Measurements from ENCODE around the gene NLRP3.
"Not testable (repeated sequence)": the region's sequence is repeated elsewhere in the genome, so short reads cannot be mapped to it uniquely, and the experiment has no call there.

The NLRP3 gene

DNA sequence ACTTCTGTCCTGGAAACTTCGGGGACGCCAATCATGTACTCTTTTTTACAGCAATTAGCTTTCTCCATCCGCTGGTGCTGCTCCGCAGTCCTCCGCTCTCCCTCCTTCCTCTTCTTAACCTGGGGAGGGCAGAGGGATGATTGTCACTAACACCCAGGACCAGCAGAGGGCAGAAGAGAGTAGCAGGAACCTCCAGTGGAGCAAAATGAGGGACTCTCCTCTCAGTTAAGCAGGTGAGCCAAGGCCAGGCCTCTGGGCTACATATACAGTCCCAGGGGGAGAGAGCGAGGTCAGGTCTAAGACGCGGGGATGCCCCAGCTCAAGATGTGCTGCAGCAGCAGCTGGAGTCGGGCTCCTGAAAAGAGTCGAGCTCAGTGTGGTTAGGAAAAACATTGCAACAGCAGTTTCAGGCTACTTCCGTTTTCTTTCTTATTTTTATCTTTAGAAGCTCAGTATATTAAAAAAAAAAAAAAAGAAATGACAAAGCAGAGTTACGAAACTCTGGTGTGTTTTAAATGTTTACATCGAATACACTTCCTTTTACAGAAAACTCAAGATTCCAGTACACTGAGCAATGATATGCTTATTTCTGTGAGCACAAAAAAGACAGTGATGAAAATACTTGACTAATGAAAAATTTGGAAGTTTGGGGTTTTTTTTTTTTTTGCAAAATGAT is 25.7 kb upstream of the NLRP3 start:
- DNase-seq (ENCODE audit: low read depth in 2 of 2) = peak; percentile 60 to 85

DNA sequence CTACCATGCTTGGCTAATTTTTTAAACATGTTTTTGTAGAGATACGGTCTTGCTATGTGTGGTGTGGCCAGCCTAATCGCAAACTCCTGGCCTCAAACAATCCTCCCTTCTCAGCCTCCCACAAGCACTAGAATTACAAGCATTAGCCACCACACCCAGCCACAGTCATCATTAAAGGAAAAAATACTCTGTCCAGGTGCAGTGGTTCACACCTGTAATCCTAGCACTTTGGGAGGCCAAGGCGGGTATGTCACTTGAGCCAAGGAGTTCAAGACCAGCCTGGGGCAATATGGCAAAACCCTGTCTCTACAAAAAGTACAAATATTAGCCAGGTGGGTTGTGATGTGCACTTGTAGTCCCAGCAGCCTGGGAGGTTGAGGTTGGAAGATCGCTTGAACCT is 25.0 kb upstream of the NLRP3 start:
- DNase-seq (ENCODE audit: low read depth in 2 of 2) = no peak

DNA sequence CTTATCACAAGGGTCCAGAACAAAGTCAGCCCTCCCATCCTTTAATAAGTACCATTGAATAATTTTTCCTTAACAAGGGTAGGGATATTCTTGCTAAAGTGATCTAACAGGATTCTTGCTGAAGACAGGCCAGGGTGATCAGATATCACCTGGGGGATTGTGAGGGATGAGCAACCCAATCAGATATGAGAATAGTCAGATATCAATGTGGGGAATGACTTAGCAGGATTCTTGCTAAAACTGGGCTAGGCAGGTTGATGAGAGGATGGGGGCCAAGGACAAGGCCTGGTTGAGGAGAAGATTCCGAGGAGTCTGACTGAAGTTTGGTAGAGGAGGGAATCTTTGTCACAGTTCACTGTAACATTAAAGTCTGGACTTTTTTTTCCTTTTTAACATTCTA is 23.9 kb upstream of the NLRP3 start:
- DNase-seq (ENCODE audit: low read depth in 2 of 2) = no peak

DNA sequence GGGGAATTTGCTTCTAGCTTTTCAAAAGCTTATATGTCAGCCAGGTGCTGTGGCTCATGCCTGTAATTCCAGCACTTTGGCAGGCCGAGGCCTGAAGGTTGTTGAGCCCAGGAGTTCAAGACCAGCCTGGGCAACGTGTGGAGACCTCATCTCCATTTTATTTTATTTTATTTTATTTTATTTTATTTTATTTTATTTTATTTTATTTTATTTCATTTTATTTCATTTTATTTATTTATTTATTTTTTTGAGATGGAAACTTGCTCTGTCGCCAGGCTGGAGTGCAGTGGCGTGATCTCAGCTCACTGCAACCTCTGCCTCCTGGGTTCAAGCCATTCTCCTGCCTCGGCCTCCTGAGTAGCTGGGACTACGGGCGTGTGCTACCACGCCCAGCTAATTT is 20.9 kb upstream of the NLRP3 start:
- DNase-seq (ENCODE audit: low read depth in 2 of 2) = not testable (repeated sequence)

DNA sequence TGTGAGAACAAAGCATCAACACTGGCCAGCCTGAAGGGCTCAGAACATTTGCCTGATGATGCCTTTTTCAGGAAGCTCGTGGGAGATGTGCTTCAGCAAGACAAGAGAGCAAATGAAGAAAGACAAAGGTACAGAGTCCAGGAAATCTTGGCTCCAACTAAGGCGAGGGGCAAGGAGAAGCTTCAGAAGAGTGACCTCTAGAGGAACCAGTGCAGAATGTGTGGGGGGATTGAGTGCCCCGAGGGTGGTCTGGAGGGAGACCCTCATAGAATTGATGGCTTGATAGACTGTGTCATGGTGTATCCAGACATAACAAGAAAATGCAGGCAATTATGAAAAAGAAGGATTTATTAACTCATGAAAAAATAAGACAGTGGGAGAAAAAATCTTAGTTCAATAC is 15.3 kb upstream of the NLRP3 start:
- DNase-seq (ENCODE audit: low read depth in 2 of 2) = no peak

DNA sequence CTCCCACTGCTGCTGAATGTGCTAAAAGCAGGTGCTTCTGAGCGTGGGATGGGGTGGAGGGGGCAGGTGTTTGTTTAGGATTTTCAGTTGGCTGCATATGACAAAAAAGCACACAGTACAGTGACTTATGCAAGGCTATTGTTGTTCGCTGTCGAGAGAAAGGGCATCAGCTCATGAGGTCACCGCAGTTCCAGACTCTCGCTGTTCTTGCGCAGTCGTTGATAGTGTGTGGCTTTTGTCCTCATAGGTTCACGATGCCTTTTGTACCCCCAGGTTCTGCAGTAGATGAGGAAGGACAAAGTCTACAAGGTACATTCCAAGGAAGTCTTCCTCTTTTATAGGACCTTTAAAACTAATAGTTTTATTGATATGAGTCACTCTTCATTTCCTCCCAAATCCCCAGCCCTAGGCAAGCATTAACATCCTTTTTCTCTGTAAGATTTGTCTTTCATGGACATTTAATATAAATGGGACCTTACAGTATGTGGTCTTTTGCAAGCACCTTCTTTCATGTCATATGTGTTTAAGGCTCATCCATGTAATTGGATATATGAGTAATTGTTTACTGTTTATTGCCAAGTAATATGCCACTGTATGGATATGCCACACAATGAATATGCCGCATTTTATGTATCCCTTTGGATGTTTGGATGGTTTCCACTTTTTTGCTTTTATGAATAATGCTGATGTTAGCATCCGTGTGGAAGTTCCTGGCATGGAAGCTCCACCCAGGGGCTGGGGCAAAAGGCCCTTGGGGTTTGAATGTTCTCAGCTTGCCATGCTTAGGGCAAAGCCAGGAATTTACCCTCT is 14.5 kb upstream of the NLRP3 start:
- no peak for DNase-seq (ENCODE audit: low read depth in 2 of 2)

- no peak for DNase-seq (ENCODE audit: low read depth in 2 of 2)
Observed at GRCh38 chr1:247402120-247402675, 13.8 kb upstream of the NLRP3 start.

DNA sequence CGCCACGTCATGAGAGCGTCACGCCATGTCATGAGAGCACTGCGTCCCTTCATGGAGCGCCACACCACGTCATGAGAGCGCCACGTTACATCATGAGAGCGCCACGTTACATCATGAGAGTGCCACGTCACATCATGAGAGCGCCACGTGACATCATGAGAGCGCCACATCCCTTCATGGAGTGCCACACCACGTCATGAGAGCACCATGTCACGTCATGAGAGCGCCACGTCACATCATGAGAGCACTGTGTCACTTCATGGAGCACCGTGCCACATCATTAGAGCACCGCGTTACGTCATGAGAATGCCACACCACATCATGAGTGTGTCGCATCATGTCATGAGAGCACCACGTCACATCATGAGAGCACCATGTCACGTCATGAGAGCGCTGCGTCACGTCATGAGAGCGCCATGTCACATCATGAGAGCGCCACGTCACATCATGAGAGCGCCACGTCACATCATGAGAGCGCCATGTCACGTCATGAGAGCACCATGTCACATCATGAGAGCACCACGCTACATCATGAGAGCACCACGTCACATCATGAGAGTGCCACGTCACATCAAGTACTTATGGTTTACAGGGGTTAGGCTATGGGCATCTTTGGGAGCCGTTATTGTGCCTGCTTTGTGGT is 9.8 kb upstream of the NLRP3 start:
- DNase-seq (ENCODE audit: low read depth in 2 of 2) = no peak

- peak in 1 of 2 donors; percentile 39 for DNase-seq (ENCODE audit: low read depth in 2 of 2)
Observed at GRCh38 chr1:247407180-247407616, 8.8 kb upstream of the NLRP3 start.

DNA sequence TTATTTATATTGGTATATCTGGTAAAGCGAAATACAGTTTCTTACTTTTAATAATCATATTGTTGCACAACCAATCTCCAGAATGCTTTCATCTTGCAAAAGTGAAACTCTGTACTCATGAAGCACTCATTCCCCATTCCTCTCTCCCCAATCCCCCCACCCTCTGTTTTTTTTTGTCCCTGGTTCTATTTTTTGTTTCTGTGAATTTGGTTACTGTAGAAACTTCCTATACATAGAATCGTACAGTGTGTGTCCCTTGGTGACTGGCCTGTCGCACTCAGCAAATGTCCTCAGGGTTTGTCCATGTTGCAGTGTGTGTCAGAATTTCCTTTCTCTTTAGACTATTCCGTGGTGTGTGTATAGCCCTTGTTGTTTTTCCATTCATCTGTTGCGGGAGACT is 7.9 kb upstream of the NLRP3 start:
- no peak for DNase-seq (ENCODE audit: low read depth in 2 of 2)

GRCh38 chr1:247409869-247410544 is 6.0 kb upstream of the NLRP3 start:
- DNase-seq (ENCODE audit: low read depth in 2 of 2) = peak in 1 of 2 donors; percentile 36

DNA sequence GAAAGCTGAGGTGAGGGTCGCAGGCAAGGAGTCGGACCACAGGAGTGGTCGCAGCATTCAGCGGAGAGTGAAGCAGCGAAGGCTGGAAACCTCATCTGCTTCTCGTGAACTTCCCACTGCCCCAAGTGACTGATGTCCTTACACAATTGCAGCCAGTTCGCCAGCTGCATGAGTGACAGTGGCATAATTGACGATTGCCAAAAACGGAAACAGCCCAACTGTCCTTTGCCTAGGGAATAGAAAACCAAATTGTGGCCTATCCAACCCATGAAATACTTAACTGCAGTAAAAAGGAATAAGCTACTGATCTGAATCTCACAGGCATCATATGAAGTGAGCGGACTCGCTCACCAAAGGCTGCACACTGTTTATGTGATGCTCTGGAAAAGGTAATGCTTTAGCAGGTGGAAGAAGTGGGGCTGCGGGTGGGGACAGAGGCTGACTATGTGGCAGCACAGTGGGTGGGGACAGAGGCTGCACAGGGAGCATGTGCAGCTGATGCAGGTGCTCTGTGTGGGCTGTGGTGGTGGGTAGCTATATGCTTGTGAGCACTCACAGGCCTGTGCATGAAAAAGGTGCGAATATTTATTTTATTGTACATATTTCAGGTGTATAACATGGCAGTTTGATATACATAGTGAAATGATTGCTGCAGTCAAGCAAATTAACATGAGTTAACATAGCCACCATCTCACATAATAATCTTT is 4.2 kb upstream of the NLRP3 start:
- no peak for DNase-seq (ENCODE audit: low read depth in 2 of 2)

DNA sequence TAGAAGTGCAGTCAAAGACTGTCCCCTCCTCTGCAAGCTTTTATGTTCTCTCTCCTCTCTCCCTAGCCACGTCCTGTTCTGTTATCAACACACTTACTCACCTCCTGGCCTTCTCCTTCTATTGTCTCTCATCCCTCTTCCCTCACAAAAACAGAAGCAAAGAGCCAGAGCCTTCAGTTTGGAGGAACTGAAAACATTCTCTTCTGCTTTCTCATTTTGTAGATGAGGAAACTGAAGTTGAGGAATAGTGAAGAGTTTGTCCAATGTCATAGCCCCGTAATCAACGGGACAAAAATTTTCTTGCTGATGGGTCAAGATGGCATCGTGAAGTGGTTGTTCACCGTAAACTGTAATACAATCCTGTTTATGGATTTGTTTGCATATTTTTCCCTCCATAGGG is 1.9 kb downstream of the NLRP3 start:
- no peak for DNase-seq (ENCODE audit: low read depth in 2 of 2)

DNA sequence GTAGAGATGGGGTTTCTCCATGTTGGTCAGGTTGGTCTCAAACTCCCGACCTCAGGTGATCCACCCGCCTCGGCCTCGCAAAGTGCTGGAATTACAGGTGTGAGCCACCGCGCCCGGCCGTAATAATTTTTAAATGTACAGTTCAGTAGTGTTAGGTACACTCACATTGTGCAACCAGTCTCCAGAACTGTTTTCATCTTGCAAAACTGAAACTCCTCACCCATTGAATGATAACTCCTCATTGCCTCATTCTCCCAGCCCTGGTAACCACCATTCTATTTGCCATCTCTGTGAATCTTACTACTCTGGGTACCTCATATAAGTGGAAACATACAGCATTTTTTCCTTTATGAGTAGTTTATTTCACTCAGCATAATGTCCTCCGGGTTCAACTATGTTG is 3.4 kb downstream of the NLRP3 start:
- no peak for DNase-seq (ENCODE audit: low read depth in 2 of 2)

GRCh38 chr1:247421074-247421473 is 5.1 kb downstream of the NLRP3 start:
- DNase-seq (ENCODE audit: low read depth in 2 of 2) = no peak

GRCh38 chr1:247429496-247429895 is 13.5 kb downstream of the NLRP3 start:
- no peak for DNase-seq (ENCODE audit: low read depth in 2 of 2)

- DNase-seq (ENCODE audit: low read depth in 2 of 2) = no peak
Observed at GRCh38 chr1:247430434-247430833, 14.5 kb downstream of the NLRP3 start.

DNA sequence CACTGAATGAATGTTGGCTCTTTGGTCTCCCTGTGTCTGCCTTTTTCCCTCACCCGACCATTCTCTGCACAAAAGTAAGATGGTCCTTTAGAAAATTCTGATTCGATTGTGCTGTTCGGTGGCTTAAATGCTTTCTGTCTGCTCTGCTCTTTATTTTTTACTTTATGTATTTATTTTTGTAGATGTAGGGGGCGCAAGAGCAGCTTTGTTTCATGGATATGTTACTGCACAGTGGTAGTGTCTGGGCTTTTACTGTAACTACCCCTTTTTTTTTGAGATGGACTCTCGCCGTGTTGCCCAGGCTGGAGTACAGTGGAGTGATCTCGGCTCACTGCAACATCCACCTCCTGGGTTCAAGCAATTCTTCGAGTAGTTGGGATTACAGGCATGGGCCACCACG is 15.7 kb downstream of the NLRP3 start:
- no peak for DNase-seq (ENCODE audit: low read depth in 2 of 2)

GRCh38 chr1:247434005-247434404 is 18.0 kb downstream of the NLRP3 start:
- DNase-seq (ENCODE audit: low read depth in 2 of 2) = no peak

- DNase-seq (ENCODE audit: low read depth in 2 of 2) = no peak
Observed at GRCh38 chr1:247435030-247435758, 19.2 kb downstream of the NLRP3 start.

DNA sequence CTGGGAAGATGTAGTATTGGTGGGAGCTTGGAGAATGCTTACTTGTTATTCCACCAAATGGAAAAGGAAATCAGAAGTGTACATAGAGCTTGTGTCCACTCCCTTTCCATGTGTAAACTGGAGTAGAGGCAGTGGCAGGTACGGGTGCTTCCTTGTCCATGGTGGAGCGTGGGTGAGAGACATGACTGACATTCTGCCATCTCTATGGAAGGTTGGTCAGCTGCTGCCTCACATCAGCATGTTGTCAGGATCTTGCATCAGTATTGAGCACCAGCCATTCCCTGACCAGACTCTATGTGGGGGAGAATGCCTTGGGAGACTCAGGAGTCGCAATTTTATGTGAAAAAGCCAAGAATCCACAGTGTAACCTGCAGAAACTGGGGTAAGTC is 19.8 kb downstream of the NLRP3 start:
- no peak for DNase-seq (ENCODE audit: low read depth in 2 of 2)

Data from stimulated activated CD4-positive, alpha-beta T cell treated with anti-CD3 and anti-CD28 coated beads, Interleukin-1b, Interleukin-23, amount 100 ng/mL, for 4 hours (primary cell).